Stimulated activated CD8-positive, alpha-beta memory T cell treated with anti-CD3 and anti-CD28 coated beads, Interleukin-12 subunit alpha, Interleukin-12 subunit beta, amount 100 ng/mL, for 1 hour (primary cell): ENCODE data around the gene GPR155.
"Not testable (repeated sequence)": the region's sequence is repeated elsewhere in the genome, so short reads cannot be mapped to it uniquely, and the experiment has no call there.

Experiments used
- DNase-seq: peaks from one replicate; pipeline ENCODE4 v3.0.0-alpha.2; 2020; ENCODE audit warnings: low read depth

GPR155 gene

GRCh38 chr2:174490051-174490450, 3.2 kb upstream of the GPR155 start:
- no peak for DNase-seq

- DNase-seq: not testable (repeated sequence)
Measured at GRCh38 chr2:174489520-174489919, 2.7 kb upstream of the GPR155 start.

- DNase-seq: no peak
Measured at GRCh38 chr2:174487820-174488162, 962 bp upstream of the GPR155 start.

DNA sequence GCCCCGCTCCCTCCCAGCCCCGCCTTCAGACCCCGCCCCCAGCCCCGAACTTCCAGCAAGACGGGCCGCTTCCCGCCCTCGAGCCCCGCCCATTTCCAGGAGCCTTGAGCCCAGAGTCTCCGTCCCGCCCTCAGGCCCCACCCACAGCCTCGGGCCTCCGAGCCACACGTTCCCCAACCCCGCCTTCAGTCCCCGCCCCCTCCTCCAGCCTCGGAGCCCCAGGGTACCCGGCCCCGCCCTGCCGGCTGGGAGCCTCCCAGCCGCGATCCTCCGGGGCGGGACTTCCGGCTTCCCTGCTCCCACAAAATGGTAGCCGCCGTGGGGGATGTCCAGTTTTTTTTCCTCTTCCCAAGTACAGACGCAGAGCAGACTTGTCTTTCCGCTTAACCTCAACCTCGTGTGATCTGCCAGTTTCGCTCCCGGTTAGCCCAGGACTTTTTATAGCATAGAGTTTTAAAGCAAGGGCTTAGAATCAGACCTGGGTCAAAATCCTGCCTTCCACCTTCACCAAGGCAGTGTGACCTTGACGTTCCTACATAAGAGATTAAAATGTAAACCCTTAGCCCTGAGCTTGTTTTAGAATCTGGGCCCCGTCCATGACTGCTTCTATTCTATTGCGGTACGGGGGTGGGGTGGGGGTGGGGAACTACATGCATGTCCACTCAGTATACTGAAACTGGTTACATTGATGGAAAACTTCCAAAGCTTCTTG, 435 bp upstream of the GPR155 start:
- peak; percentile 93 for DNase-seq

DNA sequence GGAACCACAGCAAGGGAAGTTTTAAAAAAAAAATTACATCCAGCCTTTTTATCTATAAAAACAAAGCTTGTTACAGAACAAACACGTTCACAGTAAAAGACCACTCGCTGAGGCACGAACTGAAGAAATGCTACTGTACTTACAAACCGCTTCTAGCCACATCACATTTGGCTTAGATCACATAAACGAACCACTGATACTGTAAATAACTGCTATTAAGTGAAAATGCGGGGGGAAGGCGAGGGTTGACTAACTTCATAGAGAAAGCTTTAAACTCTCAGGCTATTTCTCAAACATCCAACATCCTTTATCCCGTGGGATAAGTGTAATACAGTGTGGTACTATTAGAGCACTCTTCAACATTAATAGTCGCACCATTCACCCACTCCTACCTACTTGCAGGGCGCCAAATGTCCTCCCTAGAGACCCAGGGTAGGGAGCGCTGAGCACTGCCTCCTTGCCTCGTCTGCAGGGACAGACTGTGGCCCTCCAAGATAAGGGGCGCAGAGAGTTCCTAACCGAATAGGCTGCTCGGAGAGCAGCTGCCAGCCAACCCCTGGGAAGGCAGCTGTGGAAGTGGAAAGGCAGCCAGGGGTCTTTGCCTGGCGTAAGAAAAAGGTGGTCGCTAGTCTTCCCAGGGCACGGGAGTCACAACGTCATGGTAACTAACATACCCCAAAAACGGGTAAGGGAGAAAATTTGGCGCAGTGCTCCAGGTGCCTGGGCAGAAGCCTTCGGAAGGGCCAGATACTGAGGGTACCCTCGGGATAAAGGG, 854 bp downstream of the GPR155 start:
- no peak for DNase-seq

DNA sequence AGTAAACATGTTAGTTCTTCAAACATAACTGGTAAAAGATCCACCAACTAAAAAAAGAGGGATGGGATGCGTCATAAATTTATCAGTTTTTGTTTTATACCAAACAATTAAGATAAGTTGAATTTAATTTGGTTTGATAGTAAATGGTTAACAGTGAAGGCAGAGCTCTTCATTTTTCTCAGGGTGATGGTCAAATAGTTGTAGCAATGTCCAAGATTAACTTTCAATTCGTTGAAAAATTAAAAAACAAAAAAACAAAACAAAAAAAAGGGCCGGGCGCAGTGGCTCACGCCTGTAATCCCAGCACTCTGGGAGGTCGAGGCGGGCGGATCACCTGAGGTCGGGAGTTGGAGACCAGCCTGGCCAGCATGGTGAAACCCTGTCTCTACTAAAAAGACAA, 1.8 kb downstream of the GPR155 start:
- not testable (repeated sequence) for DNase-seq

GRCh38 chr2:174484573-174484972, 2.3 kb downstream of the GPR155 start:
- no peak for DNase-seq

DNA sequence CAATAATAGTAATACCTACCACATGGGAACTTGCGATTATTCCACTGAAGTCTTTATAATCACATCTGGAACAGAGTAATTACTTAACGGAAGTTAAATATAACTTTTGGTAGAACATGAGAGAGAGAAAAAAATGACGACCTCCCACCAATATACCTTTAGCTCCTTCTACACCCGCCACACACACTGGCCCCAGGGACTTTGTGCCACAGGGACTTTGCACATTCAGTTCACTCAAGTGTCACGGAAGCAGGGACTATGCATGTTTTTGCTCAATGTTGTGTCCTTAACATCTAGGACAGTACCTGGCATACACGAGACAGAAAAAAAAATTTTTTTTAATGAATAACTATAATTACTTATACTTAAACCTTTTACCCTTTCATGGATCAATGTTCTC, 4.0 kb downstream of the GPR155 start:
- no peak for DNase-seq

GRCh38 chr2:174477759-174478158, 9.1 kb downstream of the GPR155 start:
- no peak for DNase-seq

- no peak for DNase-seq
Measured at GRCh38 chr2:174473796-174474195, 13.0 kb downstream of the GPR155 start.

DNA sequence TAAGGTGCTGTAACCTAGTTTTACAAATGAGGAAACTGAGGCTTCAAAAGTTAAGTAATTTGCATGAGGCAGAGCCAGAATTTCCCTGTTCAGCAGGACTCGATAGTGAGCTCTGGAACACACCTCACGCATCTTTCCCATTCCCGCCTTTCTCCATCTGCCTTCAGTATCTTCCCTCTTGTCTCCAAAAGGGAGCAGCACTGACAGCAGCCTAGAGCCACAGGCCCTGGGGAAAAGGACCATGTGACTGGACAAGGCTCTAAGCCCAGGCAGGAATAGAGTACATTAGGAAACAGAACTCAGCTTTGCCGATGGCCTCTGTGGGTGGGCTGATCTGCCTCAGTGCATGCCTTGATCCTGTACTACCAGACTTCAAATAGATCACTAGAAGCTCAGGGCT, 21.5 kb downstream of the GPR155 start:
- DNase-seq: no peak

DNA sequence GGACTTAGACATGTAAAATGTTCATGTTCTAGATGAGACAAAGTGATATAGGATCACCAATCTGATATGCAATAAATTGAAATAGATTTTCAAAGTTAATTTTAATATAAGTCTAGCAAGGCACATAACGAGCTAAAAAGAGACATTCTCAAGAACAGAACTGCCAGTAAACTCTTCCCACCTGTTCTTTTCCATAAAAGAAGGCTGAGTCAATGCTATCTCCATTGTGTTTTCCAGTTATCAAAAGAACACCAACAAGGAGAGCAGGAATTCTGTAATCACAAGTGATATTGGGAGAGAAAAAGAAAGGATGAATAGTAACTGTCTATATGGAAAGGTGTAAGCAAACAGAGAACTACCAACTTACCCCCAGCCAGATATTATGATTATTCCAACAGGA, 25.6 kb downstream of the GPR155 start:
- no peak for DNase-seq

DNA sequence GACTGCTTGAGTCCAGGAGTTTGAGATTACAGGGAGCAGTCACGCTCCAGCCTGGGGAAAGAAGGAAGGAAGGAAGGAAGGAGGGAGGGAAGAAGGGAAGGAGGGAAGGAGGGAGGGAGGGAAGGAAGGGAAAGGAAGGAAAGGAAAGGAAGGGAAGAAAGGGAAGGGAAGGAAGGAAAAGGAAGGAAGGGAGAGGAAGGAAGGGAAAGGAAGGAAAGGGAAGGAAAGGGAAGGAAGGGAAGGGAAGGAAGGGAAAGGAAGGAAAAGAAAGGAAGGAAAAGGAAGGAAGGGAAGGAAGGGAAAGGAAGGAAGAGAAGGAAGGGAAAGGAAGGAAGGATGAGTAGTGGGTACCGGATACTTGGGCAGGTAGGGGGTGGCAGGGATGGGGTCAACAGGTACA, 32.3 kb downstream of the GPR155 start:
- no peak for DNase-seq

DNA sequence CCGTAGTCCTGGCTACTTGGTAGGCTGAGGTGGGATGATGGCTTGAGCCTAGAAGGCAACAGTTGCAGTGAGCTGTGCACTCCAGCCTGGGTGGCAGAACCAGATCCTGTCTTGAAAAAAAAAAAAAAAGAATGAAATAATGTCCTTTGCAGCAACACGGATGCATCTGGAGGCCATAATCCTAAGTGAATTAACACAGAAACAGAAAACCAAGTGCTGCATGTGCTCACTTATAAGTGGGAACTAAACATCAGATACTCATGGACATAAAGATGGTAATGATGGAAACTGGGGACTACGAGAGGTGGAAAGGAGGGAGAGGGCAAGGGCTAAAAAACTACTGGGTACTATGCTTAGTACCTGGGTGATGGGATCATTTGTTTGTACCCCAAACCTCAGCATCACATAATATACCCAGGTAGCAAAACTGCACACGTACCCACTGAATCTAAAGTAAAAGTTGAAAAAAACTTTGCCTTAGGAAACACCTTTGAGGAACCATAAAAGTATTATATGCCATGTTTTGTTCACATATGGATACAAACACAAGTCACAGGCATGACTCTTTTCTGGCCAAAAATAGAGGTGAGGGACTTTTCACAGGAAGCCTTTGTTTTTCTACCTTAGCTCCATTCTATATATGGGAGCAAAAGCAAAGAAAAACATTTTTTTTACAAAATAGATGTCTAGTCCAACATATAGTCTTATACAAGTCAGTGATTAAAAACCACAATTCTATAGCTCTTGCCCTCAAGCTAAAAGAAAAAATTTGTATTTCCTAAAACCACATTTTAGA, 36.6 kb downstream of the GPR155 start:
- no peak for DNase-seq

DNA sequence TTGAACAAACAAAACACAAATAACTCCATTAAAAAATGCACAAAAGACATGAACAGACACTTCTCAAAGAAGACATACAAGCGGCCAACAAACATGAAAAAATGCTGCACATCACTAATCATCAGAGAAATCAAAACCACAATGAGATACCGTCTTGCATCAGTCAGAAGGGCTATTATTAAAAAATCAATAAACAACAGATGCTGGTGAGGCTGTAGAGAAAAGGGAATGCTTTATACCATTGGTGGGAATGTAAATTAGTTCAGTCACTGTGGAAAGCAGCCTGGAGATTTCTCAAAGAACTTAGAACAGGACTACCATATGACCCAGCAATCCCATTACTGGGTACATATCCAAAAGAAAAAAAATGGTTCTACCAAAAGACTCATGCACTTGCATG, 37.8 kb downstream of the GPR155 start:
- DNase-seq: no peak

DNA sequence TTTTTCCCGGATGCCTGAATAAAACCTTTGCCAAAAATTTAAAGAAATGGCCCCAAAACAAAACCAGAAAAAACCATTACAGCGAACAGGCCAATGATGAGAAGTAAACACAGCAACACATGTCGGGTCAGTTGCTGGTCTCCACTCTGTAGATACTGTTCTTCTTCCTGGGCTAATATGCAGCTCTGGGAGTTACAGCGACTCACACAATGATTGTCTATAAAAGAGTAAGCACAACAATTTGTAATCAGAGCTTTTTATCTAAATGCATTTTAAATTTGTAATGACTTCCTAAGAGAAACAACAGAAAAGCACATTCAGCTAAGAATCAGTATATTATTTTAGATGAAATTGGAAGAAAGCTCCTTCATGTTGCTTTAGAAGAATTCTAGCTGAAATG, 40.3 kb downstream of the GPR155 start:
- no peak for DNase-seq

- DNase-seq: no peak
Measured at GRCh38 chr2:174445248-174445647, 41.6 kb downstream of the GPR155 start.

DNA sequence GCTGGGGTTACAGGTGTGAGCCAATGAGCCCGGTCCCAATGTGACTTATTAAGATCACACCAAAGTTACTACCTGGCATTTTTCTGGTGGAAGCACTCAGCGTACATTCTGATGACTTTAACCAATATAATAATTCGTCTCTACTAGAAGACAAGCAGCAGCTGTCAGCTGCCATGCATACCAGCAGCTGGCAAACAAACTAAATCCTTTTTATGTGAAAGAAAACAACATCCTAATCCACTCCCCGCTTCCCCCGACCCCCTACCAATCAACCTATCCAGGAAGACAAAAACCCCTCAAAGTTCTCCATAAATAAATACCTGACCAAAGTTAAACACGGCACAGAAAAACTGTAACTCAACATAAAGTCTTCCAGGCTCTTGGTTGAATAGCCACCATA, 42.1 kb downstream of the GPR155 start:
- DNase-seq: no peak

DNA sequence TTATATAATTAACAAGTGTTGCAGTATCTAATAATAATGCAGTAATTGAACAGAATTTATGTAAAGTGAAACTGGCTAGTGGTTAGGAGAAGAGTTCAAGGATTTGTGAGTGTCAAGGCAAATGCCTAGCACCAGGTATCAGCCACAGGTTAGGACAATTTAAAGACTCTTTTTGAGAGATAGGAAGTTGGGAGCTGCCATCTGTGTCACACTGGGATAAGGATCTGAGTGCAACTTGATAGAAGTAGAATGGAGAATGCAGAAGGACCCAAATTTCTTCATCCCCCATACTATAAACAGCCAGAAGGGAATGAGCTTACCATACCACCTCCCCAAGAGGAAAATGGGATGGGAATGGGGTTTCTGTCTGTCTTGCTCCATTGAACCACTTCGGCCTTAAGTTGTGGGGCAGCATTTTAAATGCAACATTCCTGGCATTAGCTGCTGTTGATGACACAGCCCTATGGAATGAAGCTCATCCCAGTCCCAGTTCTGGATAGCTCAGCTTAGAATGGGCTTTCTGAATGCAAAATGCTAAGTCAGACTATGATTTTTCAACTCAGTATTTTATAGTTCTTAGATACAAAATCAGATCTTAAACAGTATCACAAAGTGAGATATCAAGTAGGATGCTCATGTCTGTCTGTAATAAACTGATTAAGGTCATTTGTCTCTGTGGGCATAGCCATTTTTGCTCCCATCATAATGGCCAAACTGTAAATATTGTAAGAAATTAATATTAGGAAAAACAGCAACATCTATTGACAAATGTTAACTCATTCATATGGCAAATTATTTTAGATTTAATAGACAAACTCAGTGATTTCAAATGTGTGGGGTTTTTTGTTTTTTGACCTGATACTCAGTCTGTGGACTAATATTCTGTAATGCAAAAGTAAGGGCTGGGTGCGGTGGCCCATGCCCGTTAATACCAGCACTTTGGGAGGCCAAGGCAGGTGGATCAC, 44.0 kb downstream of the GPR155 start:
- no peak for DNase-seq

DNA sequence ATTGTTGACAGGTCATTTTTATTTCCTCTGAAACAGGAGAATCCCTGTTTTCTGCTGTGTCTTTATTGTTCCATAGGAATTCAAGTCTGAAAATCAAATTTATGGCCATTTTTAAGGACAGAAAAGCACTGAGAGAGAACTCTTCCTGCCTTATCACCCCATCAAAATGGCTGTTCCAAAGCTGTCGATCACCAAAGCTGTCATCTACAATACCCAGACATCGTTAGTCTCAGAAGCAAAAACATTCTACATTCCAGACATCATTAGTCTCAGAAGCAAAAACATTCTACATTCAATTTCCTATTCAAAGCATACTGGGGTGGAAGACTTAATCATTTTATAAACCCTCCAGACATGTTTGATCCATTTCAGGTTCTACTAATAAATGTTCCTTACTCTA, 46.9 kb downstream of the GPR155 start:
- no peak for DNase-seq

- no peak for DNase-seq
Measured at GRCh38 chr2:174439323-174439722, 47.5 kb downstream of the GPR155 start.
